ENCODE measurements around the gene MAP3K5.
"Not testable (repeated sequence)": the region's sequence is repeated elsewhere in the genome, so short reads cannot be mapped to it uniquely, and the experiment has no call there.

MAP3K5 gene

DNA sequence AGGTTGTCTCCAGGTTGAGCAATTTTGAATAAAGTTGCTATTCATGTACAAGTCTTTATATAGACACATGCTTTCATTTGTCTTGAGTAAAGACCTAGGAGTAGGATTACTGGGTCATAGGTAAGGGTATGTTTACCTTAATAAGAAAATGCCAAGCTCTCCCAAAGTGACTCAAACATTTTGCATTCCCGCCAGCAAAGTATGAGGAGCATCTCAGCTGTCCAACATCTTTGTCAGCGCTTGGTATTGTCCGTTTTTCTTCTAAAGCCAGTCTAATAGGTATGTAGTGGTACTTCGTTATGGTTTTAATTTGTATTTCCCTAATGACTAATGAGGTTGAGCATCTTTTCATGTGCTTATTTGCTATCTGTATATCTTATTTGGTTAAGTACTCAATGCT is 67.2 kb downstream of the MAP3K5 start:
- no peak for DNase-seq (ENCODE audit: low spot score)

DNA sequence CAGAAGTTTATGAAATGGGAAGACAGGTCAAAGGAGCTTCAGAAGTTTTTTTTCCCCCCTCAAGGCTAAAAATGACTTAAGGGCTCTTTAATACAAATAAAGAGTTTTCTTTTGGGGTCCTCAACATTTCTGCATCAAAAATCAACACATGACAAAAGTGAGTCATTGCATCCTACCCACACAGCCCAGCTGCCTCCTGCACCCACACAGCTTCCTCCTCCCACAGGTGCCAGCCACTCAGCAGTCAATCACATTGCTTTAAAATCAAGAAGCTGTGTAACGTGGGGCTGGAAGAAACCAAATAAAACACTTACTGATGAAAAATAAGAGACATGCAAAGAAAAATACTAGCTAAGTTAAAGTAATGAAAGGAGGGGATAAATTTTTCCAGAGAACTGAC is 68.5 kb downstream of the MAP3K5 start:
- DNase-seq (ENCODE audit: low spot score), result no peak

DNA sequence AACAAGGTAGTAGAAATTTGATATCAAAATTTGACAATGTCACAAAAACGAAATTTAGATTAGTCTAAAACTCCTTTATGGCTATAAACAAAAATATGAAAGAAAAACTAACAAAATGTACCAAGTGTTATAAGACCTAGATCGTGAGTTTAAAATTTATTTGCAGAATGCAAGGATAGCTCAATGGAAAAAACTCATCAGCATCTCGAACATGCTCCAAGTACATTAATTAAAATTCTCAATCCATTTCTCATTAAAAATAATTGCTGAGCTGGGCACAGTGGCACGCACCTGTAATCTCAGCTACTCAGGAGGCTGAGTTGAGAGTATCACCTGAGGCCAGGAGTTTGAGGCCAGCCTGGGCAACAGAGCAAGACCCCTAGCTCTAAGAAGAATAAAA is 70.8 kb downstream of the MAP3K5 start:
- no peak for DNase-seq (ENCODE audit: low spot score)

DNA sequence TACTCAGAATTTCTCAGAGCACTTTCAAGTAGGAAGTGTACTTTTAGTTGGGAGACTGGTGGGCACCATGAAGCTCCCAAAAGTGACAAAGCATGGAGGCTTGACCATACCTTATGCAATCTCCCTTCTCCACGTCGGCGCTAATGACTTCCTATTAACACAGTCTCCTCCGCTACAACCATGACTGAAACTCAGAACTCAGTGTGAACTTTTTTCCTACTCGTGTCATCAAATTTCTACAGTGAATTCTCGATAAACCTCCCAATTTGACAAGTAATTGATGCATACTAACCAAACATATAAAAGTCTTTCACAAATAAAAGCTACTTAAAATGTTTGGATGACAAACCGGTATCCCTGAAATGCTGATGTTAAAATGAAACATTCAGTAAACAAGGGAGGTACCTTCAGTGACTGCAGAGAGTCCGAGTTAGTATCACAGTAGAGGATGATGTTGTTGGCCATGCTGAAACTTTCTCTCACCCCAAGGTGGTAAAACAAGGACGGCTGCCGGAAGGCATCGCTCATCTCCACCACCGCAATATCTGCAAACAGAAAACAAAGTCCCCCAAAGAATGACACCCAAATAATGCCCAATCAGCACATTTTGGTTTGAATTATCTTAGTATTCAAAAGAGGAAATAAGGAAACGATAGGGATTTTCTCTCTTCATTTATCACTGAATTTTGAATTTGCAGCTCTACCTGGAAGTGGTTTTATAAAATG is 72.1 kb downstream of the MAP3K5 start:
- no peak for DNase-seq (ENCODE audit: low spot score)

DNA sequence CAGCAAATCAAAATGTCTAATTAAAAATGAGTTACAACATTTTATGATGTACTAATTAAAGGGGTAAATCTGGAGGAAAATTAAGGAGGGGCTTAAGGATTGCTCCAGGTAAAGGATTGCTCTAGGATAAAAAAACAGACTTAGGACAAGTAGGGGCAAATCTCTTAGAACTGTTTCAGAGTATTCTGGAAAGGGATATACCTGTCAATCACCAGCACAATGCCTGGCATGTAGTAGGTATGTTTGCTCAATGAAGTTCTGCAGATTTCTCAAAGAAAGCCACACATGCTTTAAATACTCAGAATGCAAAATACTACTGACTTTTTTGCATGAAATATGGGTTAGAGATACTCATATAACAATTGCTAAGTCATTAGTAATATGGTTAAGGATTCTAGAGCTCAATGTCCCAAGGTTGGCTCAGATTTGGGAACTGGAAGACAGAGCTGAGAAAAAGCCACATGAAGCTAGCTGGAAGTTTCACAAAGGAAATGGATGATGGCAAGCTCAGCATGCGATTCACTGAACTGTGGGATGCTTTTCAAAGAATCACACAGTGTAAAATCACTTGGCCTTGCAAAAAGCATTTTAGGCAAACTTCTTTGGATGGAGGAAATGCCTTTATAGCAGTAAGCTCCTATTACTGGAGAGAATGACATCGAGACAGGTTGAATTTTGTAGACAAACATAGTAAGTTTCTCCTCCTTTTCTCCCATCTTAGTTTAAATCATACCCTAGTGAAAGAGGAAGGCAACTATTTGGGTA is 72.8 kb downstream of the MAP3K5 start:
- no peak for DNase-seq (ENCODE audit: low spot score)

DNA sequence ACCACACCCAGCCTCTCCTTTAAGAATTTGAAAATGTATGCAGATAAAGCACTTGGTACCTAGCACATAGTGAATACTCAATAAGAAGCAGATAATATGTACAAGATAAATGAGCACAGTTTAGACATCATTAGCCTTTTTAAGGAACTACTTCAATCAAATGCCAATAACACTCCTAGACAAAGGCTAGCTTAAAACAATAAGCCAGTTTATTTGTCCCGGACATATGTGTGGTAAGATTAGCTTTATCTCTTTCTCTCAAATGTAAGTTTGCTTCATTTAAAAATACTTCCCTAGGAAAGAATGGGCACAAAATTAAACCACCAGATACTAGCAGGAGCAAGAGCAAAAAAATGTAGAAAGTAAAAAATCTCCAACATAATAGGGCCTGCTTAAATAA is 73.8 kb downstream of the MAP3K5 start:
- DNase-seq (ENCODE audit: low spot score), result no peak

DNA sequence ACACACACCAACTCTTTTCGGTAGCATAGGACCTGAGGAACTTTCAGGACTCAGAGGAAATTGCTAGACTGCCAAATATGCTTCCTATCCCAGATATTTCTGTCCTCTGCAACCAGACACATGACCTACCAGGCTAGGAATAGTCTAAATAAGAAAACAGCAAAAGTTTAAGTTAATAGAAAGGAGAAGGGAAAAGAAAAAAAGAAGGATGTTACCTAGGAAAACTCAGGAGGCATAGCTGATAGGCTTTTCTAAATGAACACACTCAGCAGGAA is 74.6 kb downstream of the MAP3K5 start:
- DNase-seq (ENCODE audit: low spot score), result no peak

DNA sequence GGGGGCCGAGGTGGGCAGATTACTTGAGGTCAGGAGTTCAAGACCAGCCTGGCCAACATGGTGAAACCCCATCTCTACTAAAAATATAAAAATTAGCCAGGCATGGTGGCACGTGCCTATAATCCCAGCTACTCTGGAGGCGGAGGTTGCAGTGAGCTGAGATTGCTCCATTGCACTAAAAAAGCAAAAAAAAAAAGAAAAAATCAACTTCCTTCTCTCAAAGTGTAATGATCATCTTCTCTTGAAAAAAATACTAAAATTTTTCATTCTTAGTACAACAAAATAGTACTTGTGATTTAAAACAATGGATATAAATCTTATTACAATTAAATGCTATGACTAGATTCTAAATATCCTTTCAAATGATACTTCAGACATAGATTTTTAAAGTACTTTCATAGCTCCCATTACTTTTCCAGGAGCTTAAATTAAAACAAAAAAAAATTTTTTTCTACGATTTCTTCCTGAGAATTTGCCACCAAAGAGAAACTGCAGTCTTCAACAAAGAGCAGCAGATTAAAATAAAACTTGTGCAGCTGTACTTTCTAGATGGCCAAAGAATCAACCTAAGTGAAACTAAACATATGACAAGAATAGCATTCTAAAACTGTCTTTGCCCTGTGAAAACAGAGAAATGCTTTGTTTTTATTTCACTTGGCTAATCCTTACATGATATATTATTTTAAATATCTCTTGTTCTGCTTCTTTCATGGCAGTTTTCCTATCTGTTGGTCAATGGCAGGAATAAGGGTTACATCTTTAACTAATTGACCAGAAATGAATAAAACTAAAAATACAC is 75.2 kb downstream of the MAP3K5 start:
- DNase-seq (ENCODE audit: low spot score), result no peak

DNA sequence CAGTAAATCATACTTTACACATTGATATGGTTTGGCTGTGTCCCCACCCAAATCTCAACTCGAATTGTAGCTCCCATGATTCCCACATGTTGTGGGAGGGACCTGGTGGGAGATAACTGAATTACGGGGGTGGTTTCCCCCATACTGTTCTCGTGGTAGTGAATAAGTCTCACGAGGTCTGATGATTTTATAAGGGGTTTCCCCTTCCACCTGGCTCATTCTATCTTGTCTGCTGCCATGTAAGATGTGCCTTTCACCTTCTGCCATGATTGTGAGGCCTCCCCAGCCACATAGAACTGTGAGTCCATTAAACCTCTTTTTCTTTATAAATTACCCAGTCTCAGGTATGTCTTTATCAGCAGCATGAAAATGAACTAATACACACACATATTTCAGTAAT is 79.6 kb downstream of the MAP3K5 start:
- DNase-seq (ENCODE audit: low spot score), result not testable (repeated sequence)

DNA sequence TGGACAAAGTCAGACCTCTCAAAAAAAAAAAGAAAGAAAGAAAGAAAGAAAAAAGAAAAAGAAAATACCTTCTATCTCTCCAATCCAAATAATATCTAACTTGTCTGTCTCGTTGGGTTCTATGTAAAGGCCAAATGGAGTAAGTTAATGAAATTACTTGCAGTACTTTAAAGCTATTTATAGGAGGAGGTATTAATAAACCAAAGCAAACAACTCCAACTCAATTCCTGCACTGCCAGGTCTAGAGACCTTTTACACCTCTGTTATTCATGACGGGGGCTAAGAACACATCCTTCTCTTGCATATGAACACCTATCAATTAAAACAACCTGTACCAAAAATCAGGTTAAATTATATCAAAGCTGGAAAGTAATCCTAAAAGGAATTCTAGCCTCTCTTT is 80.6 kb downstream of the MAP3K5 start:
- DNase-seq (ENCODE audit: low spot score), result no peak

DNA sequence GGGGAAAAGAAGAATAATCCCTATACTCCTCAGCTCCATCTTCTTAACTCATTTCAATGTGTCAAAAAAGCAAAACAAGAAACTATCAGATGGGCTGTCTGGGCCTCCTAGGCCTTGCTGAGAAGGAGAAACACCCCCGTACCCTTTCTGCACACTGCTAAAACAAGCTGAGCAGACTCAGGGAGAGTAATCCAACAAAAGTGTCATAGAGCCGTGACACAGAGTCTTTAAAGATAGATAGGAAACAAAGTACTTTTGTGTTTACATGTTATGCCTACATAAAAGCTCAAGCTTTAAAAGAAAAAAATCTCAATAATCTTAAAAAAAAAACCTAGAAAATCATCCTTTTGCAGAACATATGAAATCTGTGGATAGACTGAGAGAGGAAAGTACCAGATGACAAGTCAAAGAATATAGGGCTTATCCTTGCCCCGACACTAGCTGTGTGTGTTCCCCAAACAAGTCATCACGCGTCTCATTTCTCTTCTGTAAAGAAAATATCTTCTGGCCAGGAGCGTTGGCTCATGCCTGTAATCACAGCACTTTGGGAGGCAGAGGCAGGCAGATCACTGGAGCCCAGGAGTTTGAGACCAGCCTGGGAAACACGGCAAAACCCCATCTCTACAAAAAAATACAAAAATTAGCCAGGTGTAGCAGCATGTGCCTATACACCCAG is 81.3 kb downstream of the MAP3K5 start:
- no peak for DNase-seq (ENCODE audit: low spot score)

DNA sequence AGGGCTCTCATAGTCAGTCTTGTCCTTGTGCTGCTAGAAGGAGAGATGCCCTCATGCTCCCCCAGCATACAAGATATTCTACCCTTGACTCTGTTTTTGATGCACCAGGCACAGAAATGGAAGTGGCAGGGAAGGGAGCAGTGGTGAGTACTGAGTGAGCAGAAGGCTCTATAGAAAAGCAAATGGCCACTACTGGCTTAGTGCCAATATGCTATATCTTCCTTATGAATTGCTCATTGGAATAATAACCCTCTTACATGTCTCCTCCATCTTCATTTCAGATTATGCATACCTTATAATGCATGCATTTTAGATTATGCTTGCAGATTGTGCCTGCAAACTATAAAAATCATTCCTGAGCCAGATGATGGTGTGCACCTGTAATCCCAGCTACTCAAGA is 82.8 kb downstream of the MAP3K5 start:
- DNase-seq (ENCODE audit: low spot score), result no peak

DNA sequence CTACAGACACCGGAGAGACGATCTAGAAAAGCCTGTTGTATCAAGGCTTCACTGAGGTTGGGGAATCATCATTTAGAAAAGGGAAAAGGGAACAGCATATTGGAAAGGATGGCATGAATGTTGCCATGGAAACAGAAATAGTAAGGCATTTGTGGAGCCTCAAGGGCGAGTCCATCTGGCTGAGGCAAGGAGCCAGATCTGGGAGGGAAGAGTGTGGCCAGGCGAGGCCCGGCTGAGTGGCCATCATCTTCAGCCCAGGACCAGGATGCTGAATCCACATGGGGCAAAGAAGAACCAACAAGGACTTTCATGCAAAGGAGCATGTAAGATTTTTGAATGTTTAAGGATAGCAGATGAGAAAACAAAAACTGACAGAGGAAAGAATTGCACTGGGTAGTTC is 85.8 kb downstream of the MAP3K5 start:
- no peak for DNase-seq (ENCODE audit: low spot score)

DNA sequence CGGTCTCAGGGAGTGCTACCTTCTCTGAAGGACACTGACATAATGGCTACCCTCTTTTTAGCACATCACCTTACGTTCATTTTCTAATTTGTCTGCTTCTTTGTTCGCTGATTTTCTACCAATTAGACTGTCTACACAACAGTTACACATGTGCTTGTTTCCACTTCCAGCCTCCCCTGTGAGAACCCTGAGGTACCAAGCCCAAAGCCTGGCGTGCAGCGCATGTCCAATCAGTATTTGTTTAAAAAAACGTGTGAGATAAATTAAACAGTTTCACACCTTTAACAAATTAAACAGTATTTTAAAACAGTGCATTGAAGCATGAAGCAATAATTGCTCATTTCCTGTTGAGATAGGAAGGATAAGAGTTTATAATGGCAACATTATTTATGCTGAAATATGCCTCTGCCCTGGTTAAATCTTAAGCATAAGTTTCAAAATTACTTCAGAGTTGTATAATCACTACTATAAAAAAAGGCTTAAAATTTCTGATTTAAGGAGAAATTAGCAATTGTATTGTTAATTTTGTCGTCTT is 88.9 kb downstream of the MAP3K5 start:
- DNase-seq (ENCODE audit: low spot score), result no peak

DNA sequence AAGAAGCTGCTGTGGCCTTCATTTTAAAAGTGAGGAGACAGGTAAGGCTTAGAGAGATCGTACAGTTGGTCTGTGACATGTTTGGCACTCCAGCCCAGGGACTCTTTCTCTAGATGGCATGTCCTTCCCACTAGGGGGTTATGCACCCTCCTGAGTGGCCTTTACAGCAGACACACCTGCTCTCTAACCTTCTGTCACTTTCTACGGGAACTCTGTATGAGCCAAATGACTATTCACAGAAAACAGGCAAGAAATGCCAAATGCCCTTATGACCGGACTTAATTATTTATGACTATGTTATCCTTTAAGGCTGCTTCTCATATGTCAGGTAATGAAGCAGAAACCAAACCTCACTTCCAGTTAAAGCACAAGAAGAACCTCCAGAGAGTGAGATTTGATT is 91.2 kb downstream of the MAP3K5 start:
- no peak for DNase-seq (ENCODE audit: low spot score)

DNA sequence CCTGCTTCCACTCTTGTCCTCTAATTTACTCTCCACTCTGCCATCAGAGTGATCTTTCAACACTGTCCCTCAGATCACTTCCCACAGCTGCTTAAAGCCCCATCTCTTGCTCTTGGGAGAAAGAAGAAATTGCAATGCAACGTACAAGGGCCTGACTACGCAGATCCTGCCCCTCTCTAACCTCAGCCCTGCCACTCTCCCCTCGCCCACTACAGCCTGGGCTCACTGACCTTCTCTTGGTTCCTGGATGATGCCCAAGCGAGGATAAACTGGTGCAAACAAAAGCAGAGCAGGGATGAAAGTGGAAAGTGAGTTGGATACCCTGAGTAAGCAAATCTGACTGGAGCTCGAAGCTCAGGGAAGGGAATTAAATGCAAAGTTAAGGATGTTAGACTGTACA is 92.9 kb downstream of the MAP3K5 start:
- DNase-seq (ENCODE audit: low spot score), result no peak

DNA sequence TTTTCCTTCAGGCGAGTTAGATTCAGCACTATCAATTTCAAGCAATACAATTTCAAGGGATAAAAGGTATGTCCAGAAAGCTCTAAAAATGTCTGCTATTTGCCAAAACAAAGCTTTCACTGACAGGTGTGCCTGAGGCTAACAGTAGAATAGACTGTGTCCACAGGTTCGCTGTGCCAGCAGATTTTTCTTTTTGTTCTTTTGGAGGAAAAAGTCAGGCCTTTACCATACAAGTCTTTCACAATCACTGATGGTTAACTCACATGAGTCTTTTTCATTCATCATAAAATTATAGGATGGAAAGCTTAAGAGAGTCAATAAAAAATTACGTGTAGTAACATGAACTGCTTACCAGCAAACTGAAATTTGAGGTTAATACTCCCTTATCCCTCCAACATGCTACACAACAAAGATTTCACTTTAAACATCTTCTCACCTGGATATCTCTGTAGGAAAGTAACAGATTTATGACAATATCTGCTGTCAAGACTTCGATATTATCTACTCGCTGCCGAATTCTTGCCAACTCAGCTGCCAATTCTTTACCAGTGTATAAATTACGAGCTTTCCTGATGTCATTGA is 95.4 kb downstream of the MAP3K5 start:
- DNase-seq (ENCODE audit: low spot score), result no peak

DNA sequence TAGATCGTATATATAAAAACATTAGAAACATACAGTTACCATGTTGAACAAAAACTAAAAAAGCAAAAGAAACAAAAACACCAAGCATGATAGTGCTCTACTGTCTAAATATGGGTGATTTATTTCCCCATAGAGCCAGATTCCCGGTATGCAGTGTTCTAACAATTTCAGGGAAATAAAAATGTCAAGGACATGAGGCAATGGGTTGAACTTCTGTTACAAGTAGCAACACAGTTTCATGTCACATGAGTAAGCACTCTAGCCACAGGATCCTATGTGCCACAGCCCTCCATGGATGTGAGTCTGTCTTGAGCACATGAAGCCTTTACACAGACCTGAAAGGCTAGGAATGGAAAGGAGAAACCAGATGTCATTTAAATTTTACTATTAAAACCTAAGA is 96.0 kb downstream of the MAP3K5 start:
- DNase-seq (ENCODE audit: low spot score), result no peak

DNA sequence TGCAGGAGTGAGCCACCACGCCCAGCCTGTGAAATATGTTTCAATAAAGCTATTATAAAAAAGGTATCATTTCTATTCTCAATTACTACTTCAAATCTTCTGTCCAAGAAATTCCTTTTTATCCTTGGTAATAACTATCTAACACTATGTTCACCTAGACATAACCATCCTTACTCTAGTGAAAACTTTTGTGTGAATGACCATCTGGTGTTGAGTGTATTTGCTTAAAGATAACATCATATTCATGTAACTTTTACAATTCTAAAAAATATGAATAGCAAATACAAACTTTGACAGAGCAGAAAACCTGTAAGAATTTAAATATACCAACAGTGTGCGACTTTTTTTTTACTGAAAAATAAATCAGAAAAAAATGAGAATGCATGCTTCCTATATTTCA is 96.9 kb downstream of the MAP3K5 start:
- DNase-seq (ENCODE audit: low spot score), result no peak

DNA sequence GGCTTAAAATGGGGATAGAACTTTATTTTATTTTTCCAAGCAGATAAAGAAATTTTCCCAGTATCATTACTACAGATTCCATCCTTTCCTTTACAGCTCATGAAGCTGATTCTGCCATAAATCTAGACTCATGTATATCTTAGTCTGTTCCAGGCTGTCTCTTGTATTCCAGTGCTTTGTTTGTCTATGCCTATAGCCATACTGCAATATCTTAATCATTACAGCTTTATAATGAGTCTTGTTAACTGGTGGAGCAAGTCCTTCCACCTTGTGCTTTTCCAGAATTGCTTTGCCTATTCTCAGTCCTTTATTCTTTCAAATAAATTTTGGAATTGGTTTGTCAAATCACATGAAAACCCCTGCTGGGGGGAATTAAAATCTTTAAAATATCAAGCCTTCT is 99.2 kb downstream of the MAP3K5 start:
- DNase-seq (ENCODE audit: low spot score), result no peak

DNA sequence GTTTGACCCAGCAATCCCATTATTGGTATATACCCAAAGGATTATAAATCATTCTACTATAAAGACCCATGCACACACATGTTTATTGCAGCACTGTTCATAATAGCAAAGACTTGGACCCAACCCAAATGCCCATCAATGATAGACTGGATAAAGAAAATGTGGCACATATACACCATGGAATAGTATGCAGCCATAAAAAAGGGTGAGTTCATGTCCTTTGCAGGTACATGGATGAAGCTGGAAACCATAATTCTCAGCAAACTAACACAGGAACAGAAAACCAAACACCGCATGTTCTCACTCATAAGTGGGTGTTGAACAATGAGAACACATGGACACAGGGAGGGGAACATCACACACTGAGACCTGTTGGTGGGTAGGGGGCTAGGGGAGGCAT is 104.4 kb downstream of the MAP3K5 start:
- not testable (repeated sequence) for DNase-seq (ENCODE audit: low spot score)

Data from SK-N-DZ (cell line).